MM.1S (cell line): ENCODE data around the gene LRRN4.

Experiments
- DNase-seq: peaks from one replicate; pipeline ENCODE4 v3.0.0-alpha.2; 2015
- H2AFZ ChIP-seq: fragments of 300-600 bp; sonication (generic); 2 replicates; pipeline ENCODE4 v1.6.0; 2016; ENCODE audit warnings: antibody characterized with exemption, low read length
- H3F3A ChIP-seq: fragments of 300-600 bp; sonication (generic); 2 replicates; pipeline ENCODE4 v1.6.1; 2016; ENCODE audit warnings: mild to moderate bottlenecking, antibody characterized with exemption, low read length, moderate library complexity, mixed read lengths; ENCODE audit not compliant: insufficient read depth
- H3K27ac ChIP-seq: fragments of 300-600 bp; sonication (generic); 2 replicates; pipeline ENCODE4 v1.5.1; 2016; ENCODE audit warnings: mild to moderate bottlenecking, low read length
- H3K27me3 ChIP-seq: fragments of 300-600 bp; sonication (generic); replicated peaks from 2 replicates; pipeline ENCODE4 v1.6.0; 2016; ENCODE audit warnings: low read length; ENCODE audit not compliant: insufficient read depth
- H3K36me3 ChIP-seq: fragments of 300-600 bp; sonication (generic); replicated peaks from 2 replicates; pipeline ENCODE4 v1.6.1; 2016; ENCODE audit warnings: mild to moderate bottlenecking, low read length, mixed read lengths; ENCODE audit not compliant: insufficient read depth
- H3K4me1 ChIP-seq: fragments of 300-600 bp; sonication (generic); 2 replicates; pipeline ENCODE4 v1.6.1; 2016; ENCODE audit warnings: low read length, mixed read lengths
- H3K4me2 ChIP-seq: fragments of 300-600 bp; sonication (generic); 2 replicates; pipeline ENCODE4 v1.6.0; 2016; ENCODE audit warnings: low read depth, low read length
- H3K4me3 ChIP-seq: fragments of 300-600 bp; sonication (generic); 2 replicates; pipeline ENCODE4 v1.5.1; 2016; ENCODE audit warnings: low read length, mixed read lengths
- H3K79me2 ChIP-seq: fragments of 300-600 bp; sonication (generic); 2 replicates; pipeline ENCODE4 v1.6.1; 2016; ENCODE audit warnings: mixed run types, low read length, mixed read lengths
- H3K9ac ChIP-seq: fragments of 300-600 bp; sonication (generic); 2 replicates; pipeline ENCODE4 v1.6.1; 2016; ENCODE audit warnings: low read length, mixed read lengths
- H3K9me2 ChIP-seq: fragments of 300-600 bp; sonication (generic); replicated peaks from 2 replicates; pipeline ENCODE4 v1.6.1; 2016; ENCODE audit warnings: mild to moderate bottlenecking, low read length, mixed read lengths; ENCODE audit not compliant: insufficient read depth
- H3K9me3 ChIP-seq: fragments of 300-600 bp; sonication (generic); replicated peaks from 2 replicates; pipeline ENCODE4 v1.6.1; 2016; ENCODE audit warnings: mild to moderate bottlenecking, low read length, mixed read lengths; ENCODE audit not compliant: insufficient read depth
- H4K20me1 ChIP-seq: fragments of 300-600 bp; sonication (generic); 2 replicates; pipeline ENCODE4 v1.6.1; 2016; ENCODE audit warnings: mild to moderate bottlenecking, low read length, moderate library complexity, mixed read lengths; ENCODE audit not compliant: insufficient read depth
- CTCF ChIP-seq: fragments of 300-600 bp; sonication (generic); IDR thresholded peaks from 2 replicates; pipeline ENCODE4 v1.5.1; 2016; ENCODE audit warnings: antibody characterized with exemption, low read length, mixed read lengths
- EZH2 ChIP-seq: fragments of 300-600 bp; sonication (generic); optimal IDR thresholded peaks from 2 replicates; pipeline ENCODE3; 2017; ENCODE audit warnings: low read depth, mild to moderate bottlenecking, antibody characterized with exemption, low read length, mixed read lengths
- EZH2phosphoT487 ChIP-seq: fragments of 300-600 bp; sonication (generic); IDR thresholded peaks from 2 replicates; pipeline ENCODE4 v1.6.1; 2018; ENCODE audit warnings: antibody characterized with exemption, low read length

Gene LRRN4

DNA sequence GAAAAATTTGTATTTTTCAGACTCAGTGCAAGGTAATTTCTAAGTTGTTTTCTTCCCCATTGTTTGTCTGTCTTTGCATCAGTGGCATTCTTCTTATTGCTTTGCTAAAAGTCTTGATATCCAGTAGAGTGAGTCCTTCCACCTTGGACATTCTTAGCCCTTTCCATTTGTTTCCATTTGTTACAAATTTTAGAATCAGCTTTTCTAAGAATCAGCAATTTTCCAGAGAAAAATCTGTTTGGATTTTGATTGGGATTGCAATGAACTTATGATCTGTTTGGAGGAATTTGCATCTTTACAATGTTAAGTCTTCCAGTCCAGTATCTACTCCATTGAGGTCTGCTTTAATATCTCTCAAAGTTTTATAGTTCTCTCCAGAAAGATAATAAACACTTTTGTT lies 36.4 kb downstream of the LRRN4 start:
- peaks cover 6% of the 10 kb centered on the region for H3K4me1 ChIP-seq
- no peaks in the 10 kb centered on the region for H3K9me2 ChIP-seq
- H3K4me2 ChIP-seq, result no peak overlapping the region
- H3K27me3 ChIP-seq, result no peaks in the 10 kb centered on the region
- H3K36me3 ChIP-seq, result peaks cover 4% of the 10 kb centered on the region; the same call in 1 of the 2 replicates
- H3K9ac ChIP-seq, result no peak overlapping the region
- peaks cover 9% of the 10 kb centered on the region for H3F3A ChIP-seq
- no peak for DNase-seq
- H3K4me3 ChIP-seq, result no peak overlapping the region
- no peak overlapping the region for H2AFZ ChIP-seq
- no peaks in the 10 kb centered on the region for H4K20me1 ChIP-seq
- no peak overlapping the region for H3K27ac ChIP-seq
- no peak for TF ChIP-seq CTCF
- no peak for TF ChIP-seq EZH2
- no peak for TF ChIP-seq EZH2phosphoT487
- H3K9me3 ChIP-seq, result no peaks in the 10 kb centered on the region
- peaks cover 53% of the 10 kb centered on the region for H3K79me2 ChIP-seq

- H2AFZ ChIP-seq, result no peak overlapping the region
- H3K36me3 ChIP-seq, result peaks cover 13% of the 10 kb centered on the region; the same call in 1 of the 2 replicates
- no peak for DNase-seq
- H4K20me1 ChIP-seq, result no peaks in the 10 kb centered on the region
- H3K4me3 ChIP-seq, result no peak overlapping the region
- no peak overlapping the region for H3K9ac ChIP-seq
- no peaks in the 10 kb centered on the region for H3K27me3 ChIP-seq
- no peaks in the 10 kb centered on the region for H3K9me2 ChIP-seq
- H3K4me1 ChIP-seq, result no peaks in the 10 kb centered on the region
- peaks cover 50% of the 10 kb centered on the region for H3K79me2 ChIP-seq
- TF ChIP-seq EZH2phosphoT487 (no peak), EZH2 (no peak), CTCF (no peak)
- no peaks in the 10 kb centered on the region for H3K9me3 ChIP-seq
- H3K27ac ChIP-seq, result no peak overlapping the region
- no peaks in the 10 kb centered on the region; the same call in 1 of the 2 replicates for H3F3A ChIP-seq
- no peak overlapping the region for H3K4me2 ChIP-seq
Measured at GRCh38 chr20:6014957-6015356, 38.9 kb downstream of the LRRN4 start.

GRCh38 chr20:6014017-6014416 lies 39.8 kb downstream of the LRRN4 start:
- no peak overlapping the region for H2AFZ ChIP-seq
- H3K36me3 ChIP-seq, result peaks cover 13% of the 10 kb centered on the region; the same call in 1 of the 2 replicates
- H3K27me3 ChIP-seq, result no peaks in the 10 kb centered on the region
- no peak overlapping the region for H3K4me3 ChIP-seq
- H3K9ac ChIP-seq, result no peak overlapping the region
- H3K4me1 ChIP-seq, result no peaks in the 10 kb centered on the region
- no peak overlapping the region for H3K27ac ChIP-seq
- H4K20me1 ChIP-seq, result no peaks in the 10 kb centered on the region
- H3K9me3 ChIP-seq, result no peaks in the 10 kb centered on the region
- no peaks in the 10 kb centered on the region for H3K9me2 ChIP-seq
- H3K79me2 ChIP-seq, result peaks cover 52% of the 10 kb centered on the region
- no peak for DNase-seq
- no peaks in the 10 kb centered on the region; the same call in 1 of the 2 replicates for H3F3A ChIP-seq
- H3K4me2 ChIP-seq, result no peak overlapping the region
- no peak for TF ChIP-seq CTCF
- TF ChIP-seq EZH2phosphoT487, result no peak
- no peak for TF ChIP-seq EZH2
